Measurements from ENCODE around the gene PNPLA3.

DNA sequence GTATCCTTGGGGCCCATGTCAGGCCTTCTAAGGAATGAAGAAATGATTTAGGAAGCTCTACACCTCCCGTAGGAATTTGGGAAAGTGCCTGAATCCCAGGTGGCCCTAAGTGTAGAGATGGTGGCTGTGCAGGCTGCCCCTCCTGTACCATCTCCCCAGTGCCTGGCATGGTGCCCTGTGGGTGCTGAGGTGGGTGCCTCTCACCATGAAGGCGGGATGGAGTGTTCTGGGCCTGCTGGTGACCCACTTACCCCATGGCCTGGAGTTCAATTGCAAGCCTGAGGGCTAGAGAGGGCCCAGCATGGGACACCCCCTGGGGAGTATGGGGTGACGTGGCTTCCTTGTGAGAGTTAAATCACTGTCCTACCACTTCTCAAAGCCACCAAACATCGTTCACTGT lies 51.4 kb downstream of the PNPLA3 start:
- TF ChIP-seq POLR2AphosphoS5 (IDR thresholded peaks at IDR 0.05; ENCODE audit: low read depth, low read length) (no peak), TCF12 (IDR thresholded peaks at IDR 0.05) (no peak), RFX5 (IDR thresholded peaks at IDR 0.05; ENCODE audit: low read length) (no peak), FOXJ3 (CRISPR knock-in tag; IDR thresholded peaks at IDR 0.05) (no peak), CHD2 (IDR thresholded peaks at IDR 0.05; ENCODE audit: low read length, partially characterized antibody) (no peak)
- TF ChIP-seq, protein P1, sequence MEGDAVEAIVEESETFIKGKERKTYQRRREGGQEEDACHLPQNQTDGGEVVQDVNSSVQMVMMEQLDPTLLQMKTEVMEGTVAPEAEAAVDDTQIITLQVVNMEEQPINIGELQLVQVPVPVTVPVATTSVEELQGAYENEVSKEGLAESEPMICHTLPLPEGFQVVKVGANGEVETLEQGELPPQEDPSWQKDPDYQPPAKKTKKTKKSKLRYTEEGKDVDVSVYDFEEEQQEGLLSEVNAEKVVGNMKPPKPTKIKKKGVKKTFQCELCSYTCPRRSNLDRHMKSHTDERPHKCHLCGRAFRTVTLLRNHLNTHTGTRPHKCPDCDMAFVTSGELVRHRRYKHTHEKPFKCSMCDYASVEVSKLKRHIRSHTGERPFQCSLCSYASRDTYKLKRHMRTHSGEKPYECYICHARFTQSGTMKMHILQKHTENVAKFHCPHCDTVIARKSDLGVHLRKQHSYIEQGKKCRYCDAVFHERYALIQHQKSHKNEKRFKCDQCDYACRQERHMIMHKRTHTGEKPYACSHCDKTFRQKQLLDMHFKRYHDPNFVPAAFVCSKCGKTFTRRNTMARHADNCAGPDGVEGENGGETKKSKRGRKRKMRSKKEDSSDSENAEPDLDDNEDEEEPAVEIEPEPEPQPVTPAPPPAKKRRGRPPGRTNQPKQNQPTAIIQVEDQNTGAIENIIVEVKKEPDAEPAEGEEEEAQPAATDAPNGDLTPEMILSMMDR (IDR thresholded peaks at IDR 0.05), result no peak
- TF ChIP-seq, protein P2, sequence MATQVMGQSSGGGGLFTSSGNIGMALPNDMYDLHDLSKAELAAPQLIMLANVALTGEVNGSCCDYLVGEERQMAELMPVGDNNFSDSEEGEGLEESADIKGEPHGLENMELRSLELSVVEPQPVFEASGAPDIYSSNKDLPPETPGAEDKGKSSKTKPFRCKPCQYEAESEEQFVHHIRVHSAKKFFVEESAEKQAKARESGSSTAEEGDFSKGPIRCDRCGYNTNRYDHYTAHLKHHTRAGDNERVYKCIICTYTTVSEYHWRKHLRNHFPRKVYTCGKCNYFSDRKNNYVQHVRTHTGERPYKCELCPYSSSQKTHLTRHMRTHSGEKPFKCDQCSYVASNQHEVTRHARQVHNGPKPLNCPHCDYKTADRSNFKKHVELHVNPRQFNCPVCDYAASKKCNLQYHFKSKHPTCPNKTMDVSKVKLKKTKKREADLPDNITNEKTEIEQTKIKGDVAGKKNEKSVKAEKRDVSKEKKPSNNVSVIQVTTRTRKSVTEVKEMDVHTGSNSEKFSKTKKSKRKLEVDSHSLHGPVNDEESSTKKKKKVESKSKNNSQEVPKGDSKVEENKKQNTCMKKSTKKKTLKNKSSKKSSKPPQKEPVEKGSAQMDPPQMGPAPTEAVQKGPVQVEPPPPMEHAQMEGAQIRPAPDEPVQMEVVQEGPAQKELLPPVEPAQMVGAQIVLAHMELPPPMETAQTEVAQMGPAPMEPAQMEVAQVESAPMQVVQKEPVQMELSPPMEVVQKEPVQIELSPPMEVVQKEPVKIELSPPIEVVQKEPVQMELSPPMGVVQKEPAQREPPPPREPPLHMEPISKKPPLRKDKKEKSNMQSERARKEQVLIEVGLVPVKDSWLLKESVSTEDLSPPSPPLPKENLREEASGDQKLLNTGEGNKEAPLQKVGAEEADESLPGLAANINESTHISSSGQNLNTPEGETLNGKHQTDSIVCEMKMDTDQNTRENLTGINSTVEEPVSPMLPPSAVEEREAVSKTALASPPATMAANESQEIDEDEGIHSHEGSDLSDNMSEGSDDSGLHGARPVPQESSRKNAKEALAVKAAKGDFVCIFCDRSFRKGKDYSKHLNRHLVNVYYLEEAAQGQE (IDR thresholded peaks at IDR 0.05; ENCODE audit: low read depth, low read length), result no peak
- TF ChIP-seq, protein P3, sequence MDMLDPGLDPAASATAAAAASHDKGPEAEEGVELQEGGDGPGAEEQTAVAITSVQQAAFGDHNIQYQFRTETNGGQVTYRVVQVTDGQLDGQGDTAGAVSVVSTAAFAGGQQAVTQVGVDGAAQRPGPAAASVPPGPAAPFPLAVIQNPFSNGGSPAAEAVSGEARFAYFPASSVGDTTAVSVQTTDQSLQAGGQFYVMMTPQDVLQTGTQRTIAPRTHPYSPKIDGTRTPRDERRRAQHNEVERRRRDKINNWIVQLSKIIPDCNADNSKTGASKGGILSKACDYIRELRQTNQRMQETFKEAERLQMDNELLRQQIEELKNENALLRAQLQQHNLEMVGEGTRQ (IDR thresholded peaks at IDR 0.05; ENCODE audit: borderline replicate concordance, low read depth, low read length), result no peak
- TF ChIP-seq, protein P4, sequence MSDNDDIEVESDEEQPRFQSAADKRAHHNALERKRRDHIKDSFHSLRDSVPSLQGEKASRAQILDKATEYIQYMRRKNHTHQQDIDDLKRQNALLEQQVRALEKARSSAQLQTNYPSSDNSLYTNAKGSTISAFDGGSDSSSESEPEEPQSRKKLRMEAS (IDR thresholded peaks at IDR 0.05; ENCODE audit: low read depth), result no peak

All from SK-N-SH (cell line).